DLD1 (cell line): Measurements from ENCODE around the gene FAM177A1.
"Not testable (repeated sequence)": the region's sequence is repeated elsewhere in the genome, so short reads cannot be mapped to it uniquely, and the experiment has no call there.

Experiments
- in situ Hi-C: cut with HindIII; loops from 2 replicates; pipeline ENCODE4 v1.10.0; 2017; ENCODE audit warnings: low sequenced_read_pairs

The FAM177A1 gene

GRCh38 chr14:35046048-35046750 is at the start of gene FAM177A1:
Gene FAM177A1 (plus strand): TSS chr14:35046272. CDS start chr14:35046464, 192 bp downstream.
- in situ Hi-C loops, result no loop called here

- in situ Hi-C loops, result no loop called here
Measured at GRCh38 chr14:34997762-34998161, 48.3 kb upstream of the FAM177A1 start.

GRCh38 chr14:34999500-34999899 is 46.6 kb upstream of the FAM177A1 start:
- in situ Hi-C loops, result no loop called here

GRCh38 chr14:35001621-35002020 is 44.5 kb upstream of the FAM177A1 start:
- in situ Hi-C loops, result no loop called here

- in situ Hi-C loops, result no loop called here
Measured at GRCh38 chr14:35004839-35005238, 41.2 kb upstream of the FAM177A1 start.

- in situ Hi-C loops, result no loop called here
Measured at GRCh38 chr14:35016568-35016967, 29.5 kb upstream of the FAM177A1 start.

- in situ Hi-C loops, result no loop called here
Measured at GRCh38 chr14:35020713-35021112, 25.4 kb upstream of the FAM177A1 start.

- in situ Hi-C loops, result no loop called here
Measured at GRCh38 chr14:35028435-35028834, 17.6 kb upstream of the FAM177A1 start.

- in situ Hi-C loops, result no loop called here
Measured at GRCh38 chr14:35032562-35032961, 13.5 kb upstream of the FAM177A1 start.

GRCh38 chr14:35034440-35034833 is 11.6 kb upstream of the FAM177A1 start:
- in situ Hi-C loops, result no loop called here

- in situ Hi-C loops, result not testable (repeated sequence)
Measured at GRCh38 chr14:35034944-35035554, 11.0 kb upstream of the FAM177A1 start.

- in situ Hi-C loops, result not testable (repeated sequence)
Measured at GRCh38 chr14:35038312-35038711, 7.8 kb upstream of the FAM177A1 start.

GRCh38 chr14:35042632-35043031 is 3.4 kb upstream of the FAM177A1 start:
- in situ Hi-C loops, result no loop called here

GRCh38 chr14:35043046-35043445 is 3.0 kb upstream of the FAM177A1 start:
- in situ Hi-C loops, result no loop called here

- in situ Hi-C loops, result no loop called here
Measured at GRCh38 chr14:35044939-35045797, 904 bp upstream of the FAM177A1 start.

GRCh38 chr14:35045798-35046047 is 349 bp upstream of the FAM177A1 start:
- in situ Hi-C loops, result no loop called here

- in situ Hi-C loops, result no loop called here
Measured at GRCh38 chr14:35046751-35047536, 872 bp downstream of the FAM177A1 start.

GRCh38 chr14:35047976-35048513 is 2.0 kb downstream of the FAM177A1 start:
- in situ Hi-C loops, result no loop called here

- in situ Hi-C loops, result no loop called here
Measured at GRCh38 chr14:35050652-35051051, 4.6 kb downstream of the FAM177A1 start.

- in situ Hi-C loops, result no loop called here
Measured at GRCh38 chr14:35051796-35052195, 5.7 kb downstream of the FAM177A1 start.

GRCh38 chr14:35052637-35053036 is 6.6 kb downstream of the FAM177A1 start:
- in situ Hi-C loops, result no loop called here
